SK-N-MC (cell line): ENCODE results near the gene SPACA7.

Source experiments
- EZH2 ChIP-seq: fragments of 200-600 bp; sonication (generic); IDR thresholded peaks from one replicate; pipeline ENCODE4 v1.6.1; 2017; ENCODE audit warnings: antibody characterized with exemption
- POLR2AphosphoS5 ChIP-seq: IDR thresholded peaks from 2 replicates; pipeline ENCODE4 v1.6.1; 2012; ENCODE audit warnings: mild to moderate bottlenecking, low read depth, low read length, borderline replicate concordance

DNA sequence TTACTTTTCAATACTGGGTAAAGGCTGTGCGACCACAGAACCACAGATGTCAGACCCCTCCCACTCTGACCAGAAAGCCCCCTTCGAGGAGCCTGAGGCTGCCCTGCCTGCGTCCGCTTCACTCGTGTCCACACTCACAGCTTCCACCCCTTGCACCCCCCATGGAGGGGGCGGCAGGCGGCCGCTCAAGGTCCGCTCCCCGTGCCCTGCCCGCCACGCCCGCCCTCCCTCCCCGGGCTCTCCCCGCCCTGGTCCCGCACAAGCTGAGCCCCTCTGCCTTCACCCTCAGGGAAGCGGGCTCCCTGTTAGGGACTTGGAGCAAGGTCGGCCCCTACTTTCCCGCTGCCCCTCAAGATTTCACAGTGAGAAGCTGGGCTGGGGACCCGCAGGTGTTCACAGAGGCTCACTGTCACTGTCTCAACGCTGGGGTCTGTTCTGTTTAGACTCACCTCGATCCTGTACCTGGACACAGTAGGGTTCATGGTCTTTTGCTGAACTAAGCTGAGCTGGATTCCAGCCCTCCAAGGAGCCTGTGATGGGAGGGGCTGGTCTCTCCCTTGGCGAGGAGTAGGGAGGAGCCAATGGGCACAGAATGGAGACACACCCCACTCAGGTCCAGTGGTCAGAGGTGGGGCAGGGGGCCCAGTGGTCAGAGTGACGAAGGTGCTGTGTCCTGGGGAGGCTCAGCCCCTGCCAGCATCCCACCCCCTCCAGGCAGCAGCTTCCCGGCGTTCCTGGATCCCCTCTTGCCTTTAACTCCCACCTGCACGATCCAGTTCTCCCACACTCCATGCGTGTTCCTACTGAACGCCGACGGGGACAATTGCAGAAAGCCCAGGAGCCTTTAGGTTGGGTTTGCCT is 69.5 kb downstream of the SPACA7 start:
- TF ChIP-seq EZH2 (no peak), POLR2AphosphoS5 (no peak)
